Right atrium auricular region (tissue), 2 donors: ENCODE data around the gene HSPB6. TPM values are rescaled to one million over a fixed set of nuclear protein-coding genes. Genes with fewer than 3 reads are reported as not detected.

Experiments
- DNase-seq: peaks from one replicate; pipeline ENCODE4 v3.0.0-alpha.2; 2019; ENCODE audit warnings: low spot score
- H3K27ac ChIP-seq, 2 donors: fragments of 200-600 bp; sonication (generic); 1 replicate in 1 of 2; 2 replicates in 1 of 2; pipeline ENCODE4 v1.5.1; 2016 to 2019
- H3K27me3 ChIP-seq, 2 donors: fragments of 200-600 bp; sonication (generic); one replicate each; pipeline versions ENCODE4 v1.5.1 to v1.6.0; 2017 to 2019
- H3K36me3 ChIP-seq: fragments of 200-600 bp; sonication (generic); one replicate; pipeline ENCODE4 v1.5.1; 2016
- H3K4me1 ChIP-seq, 2 donors: fragments of 200-600 bp; sonication (generic); one replicate each; pipeline versions ENCODE4 v1.5.1 to v1.6.0; 2017 to 2019
- H3K4me3 ChIP-seq, 2 donors: fragments of 200-600 bp; sonication (generic); 1 replicate in 1 of 2; 2 replicates in 1 of 2; pipeline ENCODE4 v1.5.1; 2017 to 2019; ENCODE audit warnings: mild to moderate bottlenecking in 1 of 2, moderate library complexity in 1 of 2
- H3K9me3 ChIP-seq, 2 donors: fragments of 200-600 bp; sonication (generic); one replicate each; pipeline ENCODE4 v1.5.1; 2019
- CTCF ChIP-seq, 2 donors: fragments of 200-600 bp; sonication (generic); IDR thresholded peaks; one replicate each; pipeline ENCODE4 v1.5.1; 2019; ENCODE audit warnings: antibody characterized with exemption in 2 of 2
- total RNA-seq, 2 donors: library from RNA; depleted of rRNA; stranded (reverse); fragments of >200 nt; gene quantifications; one replicate each; pipeline ENCODE4 v1.1.0, GENCODE V29; 2016

The HSPB6 gene
- total RNA-seq, 2 donors from 2014 or later = 98.4 to 104 TPM

DNA sequence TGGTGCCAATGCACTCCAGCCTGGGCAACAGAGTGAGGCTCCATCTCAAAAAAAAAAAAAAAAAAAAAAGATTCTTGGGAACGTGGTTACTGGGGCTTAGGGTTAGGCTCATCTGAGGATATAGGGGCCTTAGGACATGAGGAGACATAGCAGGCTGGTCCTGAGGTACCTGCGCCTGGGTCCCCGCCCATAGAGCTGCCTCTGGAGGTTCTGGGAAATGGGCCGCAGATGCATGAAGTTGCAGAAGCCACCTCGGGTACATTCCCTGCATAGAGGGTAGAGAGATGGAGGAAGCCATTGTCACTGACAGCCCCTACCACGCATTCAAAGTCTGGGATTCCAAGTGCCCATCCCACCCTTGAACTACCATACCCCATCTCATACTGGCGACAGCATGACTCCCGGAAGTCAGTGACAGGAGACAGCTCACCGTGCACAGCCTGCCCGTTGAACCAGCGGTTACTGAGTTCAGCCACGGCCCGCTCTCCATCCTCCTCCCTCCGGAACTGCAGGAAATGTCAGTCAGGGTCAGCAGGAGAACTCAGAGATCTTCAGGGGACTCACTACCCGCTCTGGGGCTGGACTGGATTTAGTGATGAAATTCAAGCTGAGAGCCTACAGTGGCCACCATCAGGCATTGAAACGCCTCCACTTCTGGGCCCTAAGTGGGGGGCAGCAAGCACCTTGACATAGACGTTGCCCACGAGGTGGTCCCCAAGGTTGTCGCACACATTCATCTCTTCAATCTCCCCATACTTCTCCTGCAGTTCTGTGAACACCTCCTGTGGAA lies 13.0 kb downstream of the HSPB6 start:
- Histone ChIP-seq H3K36me3 (peaks cover 4% of the 10 kb centered on the region), H3K27me3 (no peaks in the 10 kb centered on the region), H3K9me3 (no peaks in the 10 kb centered on the region), H3K4me1 (peaks cover 0 to 50% of the 10 kb centered on the region in 2 donors), H3K27ac (no peak overlapping the region), H3K4me3 (peak overlapping the region in 1 of 2 donors; percentile 94)
- no peak for DNase-seq
- TF ChIP-seq CTCF (IDR thresholded peaks at IDR 0.05) = no peak

DNA sequence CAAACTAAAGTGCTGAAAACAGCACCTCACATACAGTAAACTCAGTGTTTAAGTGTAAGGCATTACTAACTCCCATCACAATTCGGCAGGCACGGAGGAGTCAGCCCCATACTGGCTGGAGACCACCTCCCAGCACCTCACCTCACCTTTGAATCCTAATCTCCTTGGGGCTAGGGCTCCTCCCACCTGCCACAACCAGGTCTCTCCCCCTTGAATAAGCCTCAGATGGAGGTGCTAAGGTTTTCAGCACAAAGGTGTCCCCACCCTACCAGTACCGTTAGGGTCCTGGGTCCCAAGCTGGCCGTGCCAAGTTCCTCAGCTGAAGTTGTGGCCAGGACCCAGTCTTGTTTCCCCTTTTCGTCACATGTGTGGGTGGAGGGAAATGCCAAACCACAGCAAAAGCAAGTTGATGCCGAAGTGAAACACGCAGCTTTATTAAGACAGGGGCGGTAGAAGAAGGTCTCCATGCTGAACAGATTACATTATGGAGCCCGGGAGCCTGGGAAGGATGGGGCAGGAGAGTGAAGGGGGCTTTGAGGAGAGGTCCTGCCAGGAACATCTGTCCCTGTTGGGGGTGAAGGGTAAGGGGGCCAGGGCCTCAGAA lies 14.6 kb downstream of the HSPB6 start, which contains the start of gene IGFLR1:
TSS of gene IGFLR1 (minus strand) at position 332 of the 604 bp plus-strand sequence. CDS start 1,272 bp downstream, outside the sequence.
- Histone ChIP-seq H3K4me1 (peaks cover 0 to 40% of the 10 kb centered on the region in 2 donors), H3K27me3 (no peaks in the 10 kb centered on the region), H3K4me3 (peak within 1 kb of the TSS in 1 of 2 donors; percentile 66), H3K36me3 (peaks cover 21% of the 10 kb centered on the region), H3K9me3 (no peaks in the 10 kb centered on the region), H3K27ac (peak within 1 kb of the TSS; percentile 71 to 75)
- DNase-seq = no peak
- no peak for TF ChIP-seq CTCF (IDR thresholded peaks at IDR 0.05)

- Histone ChIP-seq H3K9me3 (no peaks in the 10 kb centered on the region), H3K4me3 (peak overlapping the region; percentile 63 to 66), H3K36me3 (peaks cover 27% of the 10 kb centered on the region), H3K4me1 (peaks cover 0 to 33% of the 10 kb centered on the region in 2 donors), H3K27ac (peak overlapping the region; percentile 71 to 75), H3K27me3 (no peaks in the 10 kb centered on the region)
- no peak for DNase-seq
- no peak for TF ChIP-seq CTCF (IDR thresholded peaks at IDR 0.05)
These were observed 15.7 kb downstream of the HSPB6 start for GRCh38 chr19:35741203-35741515.

DNA sequence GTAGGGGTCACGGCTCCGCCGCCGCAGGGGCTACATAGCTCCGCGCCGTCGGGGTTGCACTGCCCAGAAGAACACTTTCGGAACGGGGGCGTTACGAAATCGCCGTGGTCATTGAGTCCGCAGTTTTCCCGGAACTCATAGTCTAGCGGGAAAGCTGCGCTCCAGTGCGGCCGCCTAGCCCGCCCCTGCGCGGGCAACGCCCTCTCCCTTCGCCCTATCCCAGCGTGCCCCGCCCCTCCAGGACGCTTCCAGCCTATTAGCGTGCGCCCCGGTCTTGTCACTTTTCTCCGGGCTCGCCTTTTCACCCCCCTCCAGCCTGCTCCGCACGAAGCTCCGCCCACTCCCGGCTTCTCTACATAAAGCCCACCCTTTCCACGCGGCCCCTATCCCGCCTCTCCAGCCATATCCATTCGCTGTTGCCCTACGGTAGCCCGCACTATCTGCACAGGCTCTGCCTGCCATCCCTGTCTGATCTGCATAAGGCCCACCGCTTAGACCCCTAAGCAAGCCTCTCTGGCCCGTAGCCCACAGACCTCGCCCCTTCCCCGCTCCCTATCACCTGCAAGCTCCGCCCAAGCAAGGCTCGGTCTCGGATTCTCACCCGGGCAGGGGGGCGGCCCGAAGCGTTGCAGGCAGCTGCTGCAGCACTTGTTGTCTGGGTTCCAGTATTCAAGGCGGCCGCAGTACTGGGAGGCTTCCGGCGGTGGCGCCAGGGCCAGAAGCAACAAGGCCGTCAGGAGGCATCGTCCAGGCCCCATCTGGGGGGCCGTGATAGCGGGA lies 16.2 kb downstream of the HSPB6 start:
- H3K27me3 ChIP-seq = no peaks in the 10 kb centered on the region
- DNase-seq = peak; percentile 98
- peak in 1 of 2 donors; percentile 20 for TF ChIP-seq CTCF (IDR thresholded peaks at IDR 0.05)
- H3K9me3 ChIP-seq = no peaks in the 10 kb centered on the region
- peak overlapping the region; percentile 75 to 85 for H3K27ac ChIP-seq
- H3K4me3 ChIP-seq = peak overlapping the region; percentile 63 to 66
- peaks cover 0 to 28% of the 10 kb centered on the region in 2 donors for H3K4me1 ChIP-seq
- peaks cover 27% of the 10 kb centered on the region for H3K36me3 ChIP-seq

GRCh38 chr19:35740108-35740422 lies 16.8 kb downstream of the HSPB6 start:
- Histone ChIP-seq H3K27me3 (no peaks in the 10 kb centered on the region), H3K4me1 (peaks cover 0 to 28% of the 10 kb centered on the region in 2 donors), H3K4me3 (peak overlapping the region; percentile 63 to 66), H3K27ac (peak overlapping the region; percentile 63 to 85), H3K9me3 (no peaks in the 10 kb centered on the region), H3K36me3 (peaks cover 29% of the 10 kb centered on the region)
- no peak for TF ChIP-seq CTCF (IDR thresholded peaks at IDR 0.05)
- DNase-seq = no peak
